ENCODE measurements around the gene NARF.
"Not testable (repeated sequence)": the region's sequence is repeated elsewhere in the genome, so short reads cannot be mapped to it uniquely, and the experiment has no call there.

The NARF gene

DNA sequence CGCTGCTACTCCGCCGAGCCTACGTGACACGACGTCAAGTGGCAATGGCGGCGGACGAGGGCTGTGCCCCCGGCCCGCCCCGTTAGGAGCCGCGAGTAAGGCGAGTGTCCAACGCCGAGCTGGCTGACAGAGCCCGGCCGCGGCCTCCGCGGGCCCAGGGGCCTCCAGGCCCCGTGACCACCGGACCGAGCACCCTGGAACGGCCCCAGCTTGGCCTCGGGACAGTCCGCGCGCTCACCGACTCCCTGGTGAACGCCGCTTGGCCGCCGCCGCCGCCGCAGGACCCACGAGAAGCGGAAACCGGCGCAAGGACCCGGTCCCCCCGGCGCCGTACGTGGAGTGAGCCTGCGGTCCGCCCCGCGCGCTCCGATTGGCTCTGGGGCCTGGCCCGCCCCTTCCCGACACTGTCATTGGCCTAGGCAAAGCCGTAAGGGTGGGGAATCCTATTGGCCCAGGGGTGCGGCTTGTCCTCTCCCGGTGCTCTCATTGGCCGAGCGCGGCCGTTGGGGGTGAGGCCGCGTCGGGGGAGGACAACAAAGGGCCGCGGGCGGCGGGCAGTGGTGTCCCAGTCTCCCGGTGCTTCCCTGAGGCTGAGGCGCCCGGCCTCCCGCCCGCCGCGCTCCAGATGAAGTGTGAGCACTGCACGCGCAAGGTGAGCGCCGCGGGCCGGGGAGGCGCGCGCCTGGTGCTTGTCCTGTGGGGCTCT lies at the start of gene NARF:
Gene NARF (plus strand): TSS at position 563 of the 706 bp plus-strand sequence. CDS start 63 bp downstream, at position 626.
- peak; percentile 98 for DNase-seq (ENCODE audit: low spot score)

DNA sequence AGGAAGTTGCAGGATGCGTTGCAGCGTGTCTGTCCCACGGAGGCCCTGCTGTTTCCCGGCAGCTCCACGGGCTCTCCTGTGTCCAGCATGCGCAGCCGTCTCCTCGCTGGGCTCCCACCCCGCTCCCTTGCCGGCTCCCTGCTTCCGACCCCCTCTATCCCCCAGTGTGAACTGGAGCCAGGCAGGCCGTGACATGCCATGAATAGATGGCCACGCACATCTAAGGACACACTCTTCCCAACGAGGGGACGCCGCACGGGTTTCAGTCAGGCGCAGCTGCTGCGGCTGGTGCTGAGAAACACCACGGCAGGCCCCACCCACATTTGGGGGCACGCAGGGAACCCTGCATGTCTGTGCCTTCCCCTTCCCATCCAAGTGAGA lies 49.6 kb upstream of the NARF start:
- no peak for DNase-seq (ENCODE audit: low spot score)

DNA sequence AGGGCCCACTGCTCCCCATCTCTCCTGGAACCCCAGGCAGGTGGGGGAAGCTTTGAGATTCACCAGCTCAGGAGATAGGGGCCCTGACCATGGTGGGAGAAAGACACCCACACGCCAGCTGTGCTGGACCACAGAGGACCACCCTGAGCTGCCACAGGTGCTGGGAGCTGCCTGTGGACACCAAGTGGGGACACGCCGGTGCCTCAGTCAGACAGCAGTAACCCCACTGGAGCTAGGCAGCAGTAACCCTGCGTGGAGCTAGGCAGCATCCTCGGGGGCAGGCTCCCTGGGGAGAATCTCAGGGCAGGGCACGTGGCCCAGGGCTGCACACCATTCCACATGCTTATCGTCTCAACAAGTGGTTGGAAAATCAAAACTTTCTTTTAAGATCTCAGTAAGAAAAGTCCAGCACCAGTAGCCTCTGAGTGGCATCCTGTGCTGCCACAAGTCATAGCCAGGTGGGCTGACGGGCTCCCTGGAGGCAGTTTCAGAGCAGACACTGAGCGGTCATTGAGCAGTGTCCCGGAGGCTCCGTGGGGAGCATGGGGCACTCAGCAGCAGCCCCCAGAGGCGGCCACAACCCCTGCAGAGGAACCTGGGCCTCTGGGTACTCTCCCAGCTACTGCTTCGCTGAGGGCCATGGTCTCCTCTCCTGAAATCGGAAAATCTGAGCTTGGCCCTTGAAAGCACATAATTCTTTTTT lies 48.4 kb upstream of the NARF start:
- no peak for DNase-seq (ENCODE audit: low spot score)

DNA sequence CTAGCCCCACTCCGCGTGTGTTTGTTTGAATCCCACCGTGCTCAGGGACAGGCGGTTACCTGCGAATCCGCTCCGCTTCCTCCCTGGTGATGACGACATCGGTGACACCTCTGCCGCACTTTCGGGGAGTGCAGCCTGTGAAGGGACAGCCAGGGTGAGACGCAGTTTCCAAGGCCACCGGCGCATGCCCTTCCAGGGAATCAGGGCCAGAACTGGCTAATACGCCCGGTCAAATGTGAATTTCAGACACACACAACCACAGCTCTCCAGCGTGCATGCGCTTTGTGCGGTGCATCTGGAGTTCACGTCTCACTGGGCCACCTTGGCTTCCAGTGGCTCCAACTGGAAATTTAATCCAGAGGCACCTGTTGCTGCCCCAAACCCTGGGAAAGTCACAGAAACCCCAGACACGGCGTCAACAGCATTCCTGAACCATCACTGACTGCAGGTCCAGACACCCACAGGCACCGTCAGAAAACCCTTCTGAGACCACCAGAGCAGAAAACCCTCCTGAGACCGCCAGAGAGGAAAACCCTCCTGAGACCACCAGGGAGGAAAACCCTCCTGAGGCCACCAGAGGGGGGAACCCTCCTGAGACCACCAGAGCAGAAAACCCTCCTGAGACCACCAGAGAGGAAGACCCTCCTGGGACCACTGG lies 47.0 kb upstream of the NARF start:
- no peak for DNase-seq (ENCODE audit: low spot score)

DNA sequence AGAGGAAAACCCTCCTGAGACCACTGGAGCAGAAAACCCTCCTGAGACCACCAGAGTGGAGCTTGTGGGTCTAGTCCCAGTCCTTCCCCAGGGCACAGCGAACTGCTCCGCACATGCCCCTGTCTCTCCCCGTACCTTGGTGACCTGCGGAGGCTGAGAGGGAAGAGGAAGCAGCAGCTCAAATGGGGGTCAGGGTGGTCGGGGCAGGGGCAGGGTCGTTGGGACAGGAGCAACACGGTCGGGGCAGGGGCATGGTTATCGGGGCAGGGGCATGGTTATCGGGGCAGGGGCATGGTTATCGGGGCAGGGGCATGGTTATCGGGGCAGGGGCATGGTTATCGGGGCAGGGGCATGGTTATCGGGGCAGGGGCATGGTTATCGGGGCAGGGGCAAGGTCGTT lies 46.5 kb upstream of the NARF start:
- DNase-seq (ENCODE audit: low spot score), result not testable (repeated sequence)

DNA sequence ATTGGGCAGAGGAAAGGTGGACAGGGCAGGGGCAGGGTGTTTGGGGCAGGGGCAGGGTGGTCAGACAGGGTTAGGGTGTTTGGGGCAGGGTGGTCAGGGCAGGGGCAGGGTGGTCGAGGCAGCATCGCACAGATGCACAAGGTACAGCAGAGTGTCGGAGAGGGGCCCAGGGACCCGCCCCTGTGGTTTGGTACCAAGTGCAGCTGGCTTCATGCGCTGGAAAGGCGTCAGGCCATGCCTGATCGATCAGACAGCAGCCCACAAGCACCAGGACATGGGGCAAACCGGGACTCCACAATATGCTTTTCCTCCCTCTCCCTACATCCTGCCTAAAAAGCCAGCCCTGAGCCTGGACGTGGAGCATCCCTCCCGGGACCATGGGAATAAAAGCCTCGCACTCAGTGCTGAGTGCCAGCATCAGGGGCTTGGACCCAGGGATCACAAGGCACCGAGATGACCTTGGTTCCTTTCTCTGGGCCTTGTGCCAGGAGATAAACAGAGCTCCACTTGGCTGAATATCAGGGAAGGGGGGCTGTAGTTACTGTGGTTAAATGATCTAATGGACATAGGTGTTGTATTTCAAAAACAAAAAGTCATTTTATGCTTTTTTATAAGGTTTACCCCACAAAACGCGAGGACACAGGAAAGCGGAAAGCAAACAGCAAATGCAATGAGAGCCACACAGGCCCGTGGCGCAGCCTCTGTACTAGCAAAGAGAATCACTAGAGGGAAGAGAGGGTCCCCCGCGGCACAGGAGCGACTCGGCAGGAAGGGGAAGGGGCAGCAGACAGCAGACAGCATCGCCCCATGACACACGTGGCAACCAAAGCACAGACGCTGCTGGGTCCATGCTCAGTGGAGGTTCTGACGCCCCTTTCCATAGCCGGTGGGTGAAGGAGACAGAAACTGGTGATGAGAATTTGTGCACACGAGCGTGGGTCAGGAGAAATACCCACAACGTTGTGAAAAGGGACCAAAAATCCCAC lies 45.7 kb upstream of the NARF start:
- no peak for DNase-seq (ENCODE audit: low spot score)

DNA sequence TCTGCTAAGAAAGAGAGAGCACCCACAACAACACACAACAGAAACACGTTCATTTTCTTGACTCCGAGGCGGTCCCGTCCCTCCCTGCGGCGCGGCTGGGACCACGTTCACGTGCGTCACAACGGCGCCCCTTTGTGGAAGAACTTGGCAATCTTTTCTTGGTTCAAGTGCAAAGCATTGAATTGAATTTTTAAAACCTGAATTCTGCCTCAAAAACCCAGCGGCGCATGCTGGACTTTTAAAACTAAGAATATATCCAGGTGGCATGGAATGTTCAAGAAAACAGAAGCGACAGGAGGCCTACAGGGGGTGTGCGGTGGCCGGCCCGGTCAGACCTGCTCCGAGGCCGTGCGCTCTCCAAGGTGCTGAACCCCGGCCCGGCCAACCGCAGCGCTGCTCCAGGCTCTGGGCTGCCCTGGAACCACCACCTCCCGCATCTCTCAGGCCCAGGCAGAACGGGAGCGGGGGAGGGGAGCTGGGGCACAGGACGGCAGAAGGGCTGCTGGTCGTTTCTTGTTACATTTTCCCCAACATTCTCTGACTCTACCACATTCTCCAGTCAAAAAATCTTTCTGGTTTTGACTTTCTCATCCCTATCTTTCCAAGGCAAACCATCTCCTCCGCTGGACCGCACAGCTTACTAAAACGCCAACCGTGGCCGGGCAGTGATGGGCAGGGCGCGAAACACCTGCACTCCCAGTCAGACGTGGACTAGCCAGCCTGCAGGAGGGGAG lies 43.8 kb upstream of the NARF start:
- DNase-seq (ENCODE audit: low spot score), result peak; percentile 90

DNA sequence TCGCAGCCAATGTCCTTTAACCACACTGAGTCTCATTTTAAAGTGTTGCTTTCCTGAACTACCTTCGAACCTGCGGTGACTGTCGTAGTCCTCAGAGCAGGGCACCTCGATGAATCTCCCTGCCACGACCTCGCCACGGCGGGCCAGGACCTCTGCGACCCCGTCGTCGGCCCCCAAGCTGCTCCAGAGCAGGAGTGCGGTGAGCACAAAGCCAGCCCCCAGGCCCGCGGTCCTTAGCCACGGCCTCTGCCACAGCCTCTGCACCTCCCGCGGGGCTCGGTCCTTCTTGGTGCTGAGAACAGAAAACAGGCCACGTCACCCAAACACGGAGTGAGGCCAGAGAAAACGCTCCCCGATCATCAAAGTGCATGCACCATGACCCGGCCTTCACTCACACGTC lies 43.2 kb upstream of the NARF start:
- no peak for DNase-seq (ENCODE audit: low spot score)

DNA sequence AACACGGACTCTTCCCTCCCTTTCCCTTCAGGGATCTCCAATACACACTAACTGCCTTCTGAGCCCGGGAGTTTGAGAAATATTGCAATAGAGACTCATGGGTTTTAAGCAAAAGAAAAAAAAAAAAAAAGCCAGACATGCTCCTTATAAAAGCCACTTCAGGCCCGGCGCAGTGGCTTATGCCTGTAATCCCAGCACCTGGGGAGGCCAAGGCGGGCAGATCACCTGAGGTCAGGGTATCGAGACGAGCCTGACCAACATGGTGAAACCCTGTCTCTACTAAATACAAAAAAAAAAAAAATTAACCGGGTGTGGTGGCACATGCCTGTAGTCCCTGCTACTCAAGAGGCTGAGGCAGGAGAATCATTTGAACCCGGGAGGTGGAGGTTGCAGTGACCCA lies 42.8 kb upstream of the NARF start:
- no peak for DNase-seq (ENCODE audit: low spot score)

DNA sequence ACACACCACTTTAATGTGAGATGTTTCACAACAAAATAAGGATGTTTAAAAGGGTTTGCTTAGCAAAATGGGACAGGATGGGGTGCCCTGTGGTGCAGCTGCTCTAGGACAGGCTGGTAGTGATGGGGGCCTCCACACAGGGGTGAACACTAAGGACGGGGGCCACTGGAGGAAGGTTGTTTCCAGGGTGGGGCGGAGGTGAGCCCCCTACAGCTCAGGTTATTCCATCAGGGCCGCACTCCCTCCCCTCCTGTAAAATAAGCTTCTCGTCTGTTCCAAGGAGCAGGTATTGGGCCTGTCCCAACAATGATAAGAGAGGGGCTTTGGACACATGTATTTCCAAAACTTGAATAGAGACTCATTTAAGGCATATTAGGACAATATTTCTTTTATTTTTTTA lies 42.3 kb upstream of the NARF start:
- no peak for DNase-seq (ENCODE audit: low spot score)

DNA sequence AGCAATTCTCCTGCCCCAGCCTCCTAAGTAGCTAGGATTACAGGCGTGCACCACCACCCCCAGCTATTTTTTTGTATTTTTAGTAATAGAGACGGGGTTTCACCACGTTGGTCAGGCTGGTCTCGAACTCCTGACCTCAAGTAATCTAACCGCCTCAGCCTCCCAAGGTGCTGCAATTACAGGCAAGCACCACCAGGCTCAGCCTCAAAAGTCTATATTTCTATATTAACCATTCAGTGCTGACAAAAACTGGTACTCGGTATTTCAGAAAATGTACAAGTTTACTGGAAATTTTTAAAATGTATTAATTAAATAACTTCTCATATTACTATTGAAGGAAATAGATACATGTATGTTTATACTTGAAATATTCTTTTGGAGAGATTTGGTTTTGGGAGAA lies 41.8 kb upstream of the NARF start:
- no peak for DNase-seq (ENCODE audit: low spot score)

DNA sequence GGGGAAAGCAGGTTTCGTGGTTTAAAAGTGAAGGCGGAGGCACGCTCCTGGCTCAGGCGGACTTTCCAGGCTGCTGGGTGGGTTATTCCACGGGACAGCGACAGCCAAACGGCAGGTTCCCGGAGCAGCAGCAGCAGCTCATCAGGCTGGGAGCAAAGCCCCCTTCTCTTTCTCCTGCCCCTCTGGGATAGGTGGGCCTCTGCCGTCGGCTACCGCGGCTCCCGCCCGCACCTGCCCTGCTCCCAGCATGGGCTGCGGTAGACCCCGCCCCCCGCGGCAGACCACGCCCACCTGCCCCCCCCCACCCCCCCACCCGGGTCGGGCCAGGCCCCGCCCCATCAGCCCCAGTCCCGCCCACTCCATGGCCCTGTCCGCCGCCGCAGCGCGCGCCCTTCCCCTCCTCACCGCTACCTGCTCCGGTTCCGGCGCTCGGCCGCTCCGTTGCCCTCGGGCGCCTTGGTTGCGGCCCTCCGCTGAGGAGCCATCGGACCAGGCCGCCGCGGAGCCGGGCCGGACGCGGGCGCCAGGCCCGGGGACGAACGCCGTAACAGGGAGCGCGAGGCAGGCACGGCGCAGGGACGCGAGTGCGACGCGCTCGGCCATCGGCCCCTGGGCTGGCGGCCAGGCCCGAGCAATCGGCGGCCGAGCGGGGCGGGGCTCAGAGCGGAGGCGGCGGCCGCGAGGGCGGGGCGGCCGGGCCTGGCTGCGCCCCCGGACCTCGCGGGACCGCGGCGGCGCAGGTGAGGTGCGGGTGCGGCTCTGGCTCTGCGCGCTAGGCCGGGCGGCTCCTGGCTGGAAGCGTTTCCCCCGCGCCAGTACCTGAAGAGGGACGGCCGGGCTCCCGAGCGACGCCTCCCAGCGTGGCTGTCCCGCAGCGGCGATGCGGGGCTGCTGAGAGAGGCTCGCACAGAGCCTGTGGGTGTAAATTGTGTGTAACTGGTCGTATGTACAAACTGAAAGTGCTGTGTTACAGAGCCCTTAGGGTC lies 40.2 kb upstream of the NARF start, which contains the start of the genes HEXD and OGFOD3:
Gene HEXD (plus strand): TSS at position 347 of the 986 bp plus-strand sequence. CDS start 1,453 bp downstream, outside the sequence.
Gene OGFOD3 (minus strand): TSS at position 586 of the 986 bp plus-strand sequence. CDS start 101 bp downstream, at position 485.
- peak; percentile 100 for DNase-seq (ENCODE audit: low spot score)

DNA sequence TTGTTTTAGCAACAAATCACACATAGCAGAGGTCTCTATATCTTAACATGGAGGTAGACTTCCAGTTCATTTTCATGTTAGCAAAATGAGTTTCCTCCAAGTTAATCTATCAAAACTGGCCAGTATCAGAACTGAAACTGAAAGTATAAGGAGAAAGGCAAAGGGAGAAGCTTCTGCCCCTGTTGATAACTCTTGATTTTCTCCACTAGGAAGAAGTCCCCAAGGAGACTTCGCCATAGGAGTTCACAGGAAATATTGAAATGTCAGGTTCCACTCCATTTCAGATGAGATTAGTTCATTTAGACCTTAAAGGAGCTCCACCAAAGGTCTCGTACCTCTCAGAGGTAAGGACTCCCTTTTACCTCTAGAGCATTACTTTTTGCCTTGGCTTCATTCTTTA lies 39.0 kb upstream of the NARF start:
- DNase-seq (ENCODE audit: low spot score), result no peak

DNA sequence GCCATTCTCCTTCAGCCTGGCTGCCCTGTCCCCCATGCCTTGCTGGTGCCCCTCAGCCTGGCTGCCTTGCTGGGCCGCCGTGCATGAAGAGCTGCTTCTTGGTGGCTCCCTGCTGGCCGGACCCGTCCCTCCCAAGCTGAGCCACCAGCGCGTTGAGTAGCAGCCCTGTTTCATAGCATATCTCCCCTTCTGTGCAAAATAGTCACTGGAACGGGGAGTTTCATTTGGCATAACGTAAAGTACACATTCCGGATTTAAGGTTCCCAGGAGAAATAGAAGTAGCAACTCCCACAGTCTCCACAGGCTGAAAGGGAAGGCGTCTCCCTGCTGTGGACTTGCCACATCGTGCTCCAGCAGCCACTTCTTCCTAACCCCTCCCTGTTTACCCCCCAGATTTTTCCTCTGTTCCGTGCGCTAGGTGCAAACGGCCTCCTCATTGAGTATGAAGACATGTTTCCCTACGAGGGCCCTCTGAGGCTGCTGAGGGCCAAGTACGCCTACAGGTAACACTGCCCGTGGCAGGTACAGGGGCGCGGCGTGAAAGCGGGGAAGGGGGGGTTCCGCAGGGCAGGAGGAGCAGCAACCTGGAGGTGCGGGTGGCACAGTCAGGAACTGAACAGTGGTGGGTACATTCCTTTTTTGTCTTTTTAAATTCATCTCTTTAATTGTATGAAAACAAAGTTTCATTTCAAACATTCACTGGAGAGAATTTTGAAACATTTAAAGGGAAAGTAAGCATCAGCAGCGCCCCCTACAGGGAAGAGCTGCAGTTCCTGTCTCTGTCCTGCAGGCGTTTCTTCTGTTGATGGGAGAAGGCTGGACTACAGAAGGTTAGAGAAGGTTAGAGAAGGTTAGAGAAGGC lies 34.3 kb upstream of the NARF start:
- DNase-seq (ENCODE audit: low spot score), result peak; percentile 61

DNA sequence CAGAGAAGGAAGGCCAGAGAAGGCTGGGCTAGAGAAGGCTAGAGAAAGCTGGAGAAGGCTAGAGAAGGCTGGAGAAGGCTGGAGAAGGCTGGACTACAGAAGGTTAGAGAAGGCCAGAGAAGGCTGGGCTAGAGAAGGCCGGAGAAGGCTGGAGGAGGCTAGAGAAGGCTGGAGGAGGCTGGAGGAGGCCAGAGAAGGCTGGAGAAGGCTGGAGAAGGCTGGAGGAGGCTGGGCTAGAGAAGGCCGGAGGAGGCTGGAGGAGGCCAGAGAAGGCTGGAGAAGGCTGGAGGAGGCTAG lies 33.7 kb upstream of the NARF start:
- DNase-seq (ENCODE audit: low spot score), result no peak

DNA sequence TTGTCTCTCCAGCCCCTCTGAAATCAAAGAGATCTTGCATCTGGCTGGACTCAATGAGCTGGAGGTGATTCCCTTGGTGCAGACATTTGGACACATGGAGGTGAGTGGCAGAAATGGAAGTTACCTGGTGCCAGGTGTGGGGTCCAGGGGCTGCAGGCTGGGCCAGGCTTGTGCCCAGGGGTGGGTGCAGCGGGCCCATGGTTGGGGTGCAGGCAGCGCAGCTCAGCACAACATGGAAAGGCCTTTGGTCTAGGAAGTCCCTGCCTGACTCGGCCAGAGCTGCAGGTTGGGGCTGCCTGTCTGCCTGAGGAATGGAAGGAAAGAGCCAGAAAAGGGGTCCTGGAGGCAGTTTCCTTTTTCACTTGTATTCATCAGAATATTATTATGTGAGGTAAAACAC lies 30.0 kb upstream of the NARF start:
- no peak for DNase-seq (ENCODE audit: low spot score)

DNA sequence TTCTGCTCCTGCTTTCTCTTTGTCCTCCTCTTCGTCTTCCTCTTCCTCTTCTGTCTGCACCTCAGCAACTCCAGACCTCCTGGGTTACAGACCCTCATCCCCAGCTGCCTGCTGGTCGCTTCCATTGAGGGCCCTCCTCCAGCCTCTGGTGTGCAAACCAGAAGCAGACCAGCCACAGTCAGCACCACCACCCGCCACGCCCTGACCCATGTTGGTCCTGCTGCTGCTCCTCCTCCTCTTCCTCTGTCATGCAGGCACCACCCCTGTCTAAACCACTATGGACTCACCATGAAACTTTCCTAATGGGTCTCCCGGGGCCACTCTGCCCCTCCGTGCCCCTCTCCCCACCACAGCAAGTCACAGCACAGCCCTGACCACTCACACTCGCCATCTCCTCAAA lies 28.7 kb upstream of the NARF start:
- DNase-seq (ENCODE audit: low spot score), result no peak

DNA sequence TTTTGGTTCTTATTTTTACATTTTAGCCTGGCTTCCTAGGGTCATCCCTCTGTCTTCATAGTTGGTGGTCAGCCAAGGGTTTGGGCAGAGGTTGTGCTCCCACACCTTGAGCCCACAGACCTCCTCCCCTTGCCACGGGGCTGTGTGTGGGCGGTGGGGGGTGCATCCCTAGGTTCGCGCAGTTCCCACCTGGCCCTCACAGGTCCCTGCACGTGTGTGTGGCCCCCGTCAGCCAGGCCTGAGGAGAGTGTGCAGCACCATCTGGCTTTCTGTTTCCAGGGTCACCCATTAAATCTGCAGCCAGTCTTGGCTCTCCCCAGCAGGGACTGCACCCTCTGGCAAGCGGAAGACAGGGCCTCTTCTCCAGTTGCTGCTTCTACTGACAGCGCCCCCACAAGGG lies 26.5 kb upstream of the NARF start:
- no peak for DNase-seq (ENCODE audit: low spot score)

DNA sequence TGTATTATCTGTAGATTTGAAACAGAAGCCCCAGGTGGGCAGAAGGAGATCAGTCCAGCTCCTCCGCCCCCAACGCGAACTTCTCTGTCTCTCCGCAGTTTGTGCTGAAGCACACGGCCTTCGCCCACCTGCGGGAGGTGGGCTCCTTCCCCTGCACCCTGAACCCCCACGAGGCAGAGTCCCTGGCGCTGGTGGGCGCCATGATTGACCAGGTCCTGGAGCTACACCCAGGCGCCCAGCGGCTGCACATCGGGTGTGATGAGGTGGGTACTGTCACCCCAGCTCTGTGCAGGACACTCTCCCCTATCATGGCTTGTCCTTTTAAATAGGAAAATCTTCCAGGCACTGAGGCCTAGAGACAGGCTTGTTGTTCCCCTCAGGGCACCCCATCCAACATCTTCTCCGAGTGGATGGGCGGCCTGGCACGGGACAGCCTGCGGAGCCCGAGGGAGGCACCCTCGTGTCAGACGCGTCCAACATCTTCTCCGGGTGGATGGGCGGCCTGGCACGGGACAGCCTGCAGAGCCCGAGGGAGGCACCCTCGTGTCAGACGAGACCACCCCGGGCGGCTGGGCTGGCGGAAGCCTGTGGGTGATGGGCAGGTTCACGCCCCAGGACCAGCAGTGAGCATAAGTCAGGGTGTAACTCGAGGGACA lies 24.9 kb upstream of the NARF start:
- DNase-seq (ENCODE audit: low spot score), result no peak
